ENCODE data around the gene ADGRG6.

ADGRG6 gene

GRCh38 chr6:142458836-142459235 lies 157.0 kb downstream of the ADGRG6 start:
- Histone ChIP-seq H3K36me3 (ENCODE audit: insufficient read depth, low read length) (no peaks in the 10 kb centered on the region), H3K79me2 (ENCODE audit: control insufficient read depth, insufficient read depth, low read length, unreplicated experiment) (no peaks in the 10 kb centered on the region), H3K27me3 (ENCODE audit: insufficient read depth, low read length) (no peaks in the 10 kb centered on the region), H3K4me3 (ENCODE audit: low read depth, low read length) (no peak overlapping the region), H3K4me1 (ENCODE audit: control insufficient read depth, insufficient read depth, low read length, unreplicated experiment) (no peaks in the 10 kb centered on the region), H2AFZ (ENCODE audit: low read length, unreplicated experiment) (peak overlapping the region; percentile 11), H3K27ac (ENCODE audit: low read depth, low read length) (no peak overlapping the region)

GRCh38 chr6:142459271-142459670 lies 157.5 kb downstream of the ADGRG6 start:
- Histone ChIP-seq H3K27ac (ENCODE audit: low read depth, low read length) (no peak overlapping the region), H2AFZ (ENCODE audit: low read length, unreplicated experiment) (peak overlapping the region; percentile 11), H3K4me1 (ENCODE audit: control insufficient read depth, insufficient read depth, low read length, unreplicated experiment) (no peaks in the 10 kb centered on the region), H3K4me3 (ENCODE audit: low read depth, low read length) (no peak overlapping the region), H3K79me2 (ENCODE audit: control insufficient read depth, insufficient read depth, low read length, unreplicated experiment) (no peaks in the 10 kb centered on the region), H3K27me3 (ENCODE audit: insufficient read depth, low read length) (no peaks in the 10 kb centered on the region), H3K36me3 (ENCODE audit: insufficient read depth, low read length) (no peaks in the 10 kb centered on the region)

GRCh38 chr6:142462260-142462659 lies 160.5 kb downstream of the ADGRG6 start:
- Histone ChIP-seq H3K27me3 (ENCODE audit: insufficient read depth, low read length) (no peaks in the 10 kb centered on the region), H3K79me2 (ENCODE audit: control insufficient read depth, insufficient read depth, low read length, unreplicated experiment) (no peaks in the 10 kb centered on the region), H3K36me3 (ENCODE audit: insufficient read depth, low read length) (no peaks in the 10 kb centered on the region)

GRCh38 chr6:142463988-142464387 lies 162.2 kb downstream of the ADGRG6 start:
- Histone ChIP-seq H2AFZ (ENCODE audit: low read length, unreplicated experiment) (no peak overlapping the region), H3K4me3 (ENCODE audit: low read depth, low read length) (no peak overlapping the region), H3K79me2 (ENCODE audit: control insufficient read depth, insufficient read depth, low read length, unreplicated experiment) (no peaks in the 10 kb centered on the region), H3K36me3 (ENCODE audit: insufficient read depth, low read length) (no peaks in the 10 kb centered on the region), H3K4me1 (ENCODE audit: control insufficient read depth, insufficient read depth, low read length, unreplicated experiment) (no peaks in the 10 kb centered on the region), H3K27me3 (ENCODE audit: insufficient read depth, low read length) (no peaks in the 10 kb centered on the region), H3K27ac (ENCODE audit: low read depth, low read length) (no peak overlapping the region)

More at GRCh38 chr6:142462260-142462659, 160.5 kb downstream of the ADGRG6 start:
- Histone ChIP-seq H2AFZ (ENCODE audit: low read length, unreplicated experiment) (no peak overlapping the region), H3K4me1 (ENCODE audit: control insufficient read depth, insufficient read depth, low read length, unreplicated experiment) (no peaks in the 10 kb centered on the region), H3K27ac (ENCODE audit: low read depth, low read length) (no peak overlapping the region), H3K4me3 (ENCODE audit: low read depth, low read length) (no peak overlapping the region)

- no peak overlapping the region for H2AFZ ChIP-seq (ENCODE audit: low read length, unreplicated experiment)
- no peaks in the 10 kb centered on the region for H3K79me2 ChIP-seq (ENCODE audit: control insufficient read depth, insufficient read depth, low read length, unreplicated experiment)
- H3K36me3 ChIP-seq (ENCODE audit: insufficient read depth, low read length), result no peaks in the 10 kb centered on the region
- no peak overlapping the region for H3K4me3 ChIP-seq (ENCODE audit: low read depth, low read length)
- H3K27ac ChIP-seq (ENCODE audit: low read depth, low read length), result no peak overlapping the region
- H3K4me1 ChIP-seq (ENCODE audit: control insufficient read depth, insufficient read depth, low read length, unreplicated experiment), result no peaks in the 10 kb centered on the region
- H3K27me3 ChIP-seq (ENCODE audit: insufficient read depth, low read length), result no peaks in the 10 kb centered on the region
Observed at GRCh38 chr6:142469220-142469619, 167.4 kb downstream of the ADGRG6 start.

- H3K27ac ChIP-seq (ENCODE audit: low read depth, low read length), result no peak overlapping the region
- no peaks in the 10 kb centered on the region for H3K36me3 ChIP-seq (ENCODE audit: insufficient read depth, low read length)
- H2AFZ ChIP-seq (ENCODE audit: low read length, unreplicated experiment), result no peak overlapping the region
- no peaks in the 10 kb centered on the region for H3K79me2 ChIP-seq (ENCODE audit: control insufficient read depth, insufficient read depth, low read length, unreplicated experiment)
- no peaks in the 10 kb centered on the region for H3K27me3 ChIP-seq (ENCODE audit: insufficient read depth, low read length)
- no peak overlapping the region for H3K4me3 ChIP-seq (ENCODE audit: low read depth, low read length)
- no peaks in the 10 kb centered on the region for H3K4me1 ChIP-seq (ENCODE audit: control insufficient read depth, insufficient read depth, low read length, unreplicated experiment)
Observed at GRCh38 chr6:142470421-142470820, 168.6 kb downstream of the ADGRG6 start.

GRCh38 chr6:142474531-142475289 lies 172.9 kb downstream of the ADGRG6 start:
- Histone ChIP-seq H3K27me3 (ENCODE audit: insufficient read depth, low read length) (no peaks in the 10 kb centered on the region), H3K4me3 (ENCODE audit: low read depth, low read length) (peak overlapping the region; percentile 54), H3K27ac (ENCODE audit: low read depth, low read length) (no peak overlapping the region), H3K36me3 (ENCODE audit: insufficient read depth, low read length) (no peaks in the 10 kb centered on the region), H2AFZ (ENCODE audit: low read length, unreplicated experiment) (peak overlapping the region; percentile 49), H3K79me2 (ENCODE audit: control insufficient read depth, insufficient read depth, low read length, unreplicated experiment) (no peaks in the 10 kb centered on the region), H3K4me1 (ENCODE audit: control insufficient read depth, insufficient read depth, low read length, unreplicated experiment) (no peaks in the 10 kb centered on the region)

GRCh38 chr6:142476452-142476851 lies 174.6 kb downstream of the ADGRG6 start:
- H2AFZ ChIP-seq (ENCODE audit: low read length, unreplicated experiment), result no peak overlapping the region

GRCh38 chr6:142478117-142478516 lies 176.3 kb downstream of the ADGRG6 start:
- Histone ChIP-seq H3K27me3 (ENCODE audit: insufficient read depth, low read length) (no peaks in the 10 kb centered on the region), H3K4me1 (ENCODE audit: control insufficient read depth, insufficient read depth, low read length, unreplicated experiment) (no peaks in the 10 kb centered on the region), H3K79me2 (ENCODE audit: control insufficient read depth, insufficient read depth, low read length, unreplicated experiment) (no peaks in the 10 kb centered on the region), H3K36me3 (ENCODE audit: insufficient read depth, low read length) (no peaks in the 10 kb centered on the region), H3K27ac (ENCODE audit: low read depth, low read length) (no peak overlapping the region), H3K4me3 (ENCODE audit: low read depth, low read length) (no peak overlapping the region), H2AFZ (ENCODE audit: low read length, unreplicated experiment) (no peak overlapping the region)

More at GRCh38 chr6:142476452-142476851, 174.6 kb downstream of the ADGRG6 start:
- no peak overlapping the region for H3K27ac ChIP-seq (ENCODE audit: low read depth, low read length)
- H3K4me3 ChIP-seq (ENCODE audit: low read depth, low read length), result no peak overlapping the region
- H3K79me2 ChIP-seq (ENCODE audit: control insufficient read depth, insufficient read depth, low read length, unreplicated experiment), result no peaks in the 10 kb centered on the region
- no peaks in the 10 kb centered on the region for H3K27me3 ChIP-seq (ENCODE audit: insufficient read depth, low read length)
- H3K4me1 ChIP-seq (ENCODE audit: control insufficient read depth, insufficient read depth, low read length, unreplicated experiment), result no peaks in the 10 kb centered on the region
- no peaks in the 10 kb centered on the region for H3K36me3 ChIP-seq (ENCODE audit: insufficient read depth, low read length)

- no peaks in the 10 kb centered on the region for H3K36me3 ChIP-seq (ENCODE audit: insufficient read depth, low read length)
- H3K4me3 ChIP-seq (ENCODE audit: low read depth, low read length), result no peak overlapping the region
- H2AFZ ChIP-seq (ENCODE audit: low read length, unreplicated experiment), result no peak overlapping the region
- no peak overlapping the region for H3K27ac ChIP-seq (ENCODE audit: low read depth, low read length)
- no peaks in the 10 kb centered on the region for H3K27me3 ChIP-seq (ENCODE audit: insufficient read depth, low read length)
- H3K79me2 ChIP-seq (ENCODE audit: control insufficient read depth, insufficient read depth, low read length, unreplicated experiment), result no peaks in the 10 kb centered on the region
- H3K4me1 ChIP-seq (ENCODE audit: control insufficient read depth, insufficient read depth, low read length, unreplicated experiment), result no peaks in the 10 kb centered on the region
Observed at GRCh38 chr6:142481466-142481865, 179.7 kb downstream of the ADGRG6 start.

GRCh38 chr6:142482249-142482648 lies 180.4 kb downstream of the ADGRG6 start:
- Histone ChIP-seq H2AFZ (ENCODE audit: low read length, unreplicated experiment) (no peak overlapping the region), H3K36me3 (ENCODE audit: insufficient read depth, low read length) (no peaks in the 10 kb centered on the region), H3K4me1 (ENCODE audit: control insufficient read depth, insufficient read depth, low read length, unreplicated experiment) (no peaks in the 10 kb centered on the region), H3K27ac (ENCODE audit: low read depth, low read length) (no peak overlapping the region), H3K4me3 (ENCODE audit: low read depth, low read length) (no peak overlapping the region), H3K27me3 (ENCODE audit: insufficient read depth, low read length) (no peaks in the 10 kb centered on the region), H3K79me2 (ENCODE audit: control insufficient read depth, insufficient read depth, low read length, unreplicated experiment) (no peaks in the 10 kb centered on the region)
